Astrocyte of the cerebellum (primary cell): ENCODE data around the gene SLC17A7.
"Not testable (repeated sequence)": the region's sequence is repeated elsewhere in the genome, so short reads cannot be mapped to it uniquely, and the experiment has no call there.

Source experiments
- DNase-seq: peaks from one replicate; pipeline ENCODE4 v3.0.0-alpha.2; 2011; ENCODE audit warnings: low read depth
- H3K4me3 ChIP-seq: 2 replicates; pipeline ENCODE4 v1.5.1; 2011; ENCODE audit warnings: mild to moderate bottlenecking, low read depth, low read length, moderate library complexity
- CTCF ChIP-seq: IDR thresholded peaks from 2 replicates; pipeline ENCODE4 v1.5.1; 2012; ENCODE audit warnings: low read length, low read depth, moderate library complexity, mild to moderate bottlenecking; ENCODE audit errors: missing control alignments
- in situ Hi-C: cut with HindIII; loops from 2 replicates; pipeline ENCODE4 v1.10.0; 2017; ENCODE audit warnings: low sequenced_read_pairs

Gene SLC17A7

GRCh38 chr19:49462492-49462891, 21.2 kb upstream of the SLC17A7 start:
- in situ Hi-C loops = no loop called here
- no peak overlapping the region for H3K4me3 ChIP-seq
- no peak for TF ChIP-seq CTCF

GRCh38 chr19:49461656-49462055, 20.3 kb upstream of the SLC17A7 start:
- no peak for DNase-seq
- in situ Hi-C loops = no loop called here
- H3K4me3 ChIP-seq = no peak overlapping the region
- no peak for TF ChIP-seq CTCF

More at GRCh38 chr19:49462492-49462891, 21.2 kb upstream of the SLC17A7 start:
- no peak for DNase-seq

GRCh38 chr19:49461130-49461529, 19.8 kb upstream of the SLC17A7 start:
- DNase-seq, H3K4me3 ChIP-seq, in situ Hi-C loops: not testable (repeated sequence)

- in situ Hi-C loops = no loop called here
- TF ChIP-seq CTCF = no peak
- no peak overlapping the region for H3K4me3 ChIP-seq
- DNase-seq = no peak
Measured at GRCh38 chr19:49459388-49459787, 18.1 kb upstream of the SLC17A7 start.

- in situ Hi-C loops = no loop called here
Measured at GRCh38 chr19:49458567-49458903, 17.2 kb upstream of the SLC17A7 start.

GRCh38 chr19:49456326-49456725, 15.0 kb upstream of the SLC17A7 start:
- DNase-seq = no peak
- TF ChIP-seq CTCF = no peak

More at GRCh38 chr19:49458567-49458903, 17.2 kb upstream of the SLC17A7 start:
- no peak for TF ChIP-seq CTCF
- H3K4me3 ChIP-seq = no peak overlapping the region
- DNase-seq = no peak

GRCh38 chr19:49455773-49456172, 14.4 kb upstream of the SLC17A7 start:
- no peak for TF ChIP-seq CTCF
- H3K4me3 ChIP-seq = no peak overlapping the region
- no peak for DNase-seq
- in situ Hi-C loops = no loop called here

More at GRCh38 chr19:49456326-49456725, 15.0 kb upstream of the SLC17A7 start:
- in situ Hi-C loops = no loop called here
- H3K4me3 ChIP-seq = no peak overlapping the region
